Stomach smooth muscle (tissue), 2 donors: Measurements from ENCODE around the gene KAZN.

Experiments
- H3K27ac ChIP-seq: one replicate; pipeline ENCODE4 v1.7.0; 2013; ENCODE audit warnings: mild to moderate bottlenecking, low read length, inconsistent platforms
- H3K27me3 ChIP-seq, 2 donors: one replicate each; pipeline ENCODE4 v1.7.0; 2013; ENCODE audit warnings: low read length in 2 of 2; ENCODE audit not compliant: insufficient read depth in 2 of 2, control insufficient read depth in 1 of 2
- H3K36me3 ChIP-seq, 2 donors: one replicate each; pipeline ENCODE4 v1.7.0; 2013; ENCODE audit warnings: low read length in 2 of 2; ENCODE audit not compliant: control insufficient read depth in 2 of 2, insufficient read depth in 2 of 2
- H3K4me1 ChIP-seq: one replicate; pipeline ENCODE4 v1.7.0; 2013; ENCODE audit warnings: low read length; ENCODE audit not compliant: control insufficient read depth, insufficient read depth
- H3K4me3 ChIP-seq, 2 donors: one replicate each; pipeline ENCODE4 v1.7.0; 2013; ENCODE audit warnings: low read length in 2 of 2
- H3K9ac ChIP-seq, 2 donors: one replicate each; pipeline ENCODE4 v1.7.0; 2013; ENCODE audit warnings: low read length in 2 of 2, mild to moderate bottlenecking in 1 of 2
- H3K9me3 ChIP-seq, 2 donors: one replicate each; pipeline ENCODE4 v1.7.0; 2013; ENCODE audit warnings: low read length in 2 of 2; ENCODE audit not compliant: control insufficient read depth in 2 of 2
- donor health status: healthy.
- donor health status: Pancreatic carcinoma.

The KAZN gene

DNA sequence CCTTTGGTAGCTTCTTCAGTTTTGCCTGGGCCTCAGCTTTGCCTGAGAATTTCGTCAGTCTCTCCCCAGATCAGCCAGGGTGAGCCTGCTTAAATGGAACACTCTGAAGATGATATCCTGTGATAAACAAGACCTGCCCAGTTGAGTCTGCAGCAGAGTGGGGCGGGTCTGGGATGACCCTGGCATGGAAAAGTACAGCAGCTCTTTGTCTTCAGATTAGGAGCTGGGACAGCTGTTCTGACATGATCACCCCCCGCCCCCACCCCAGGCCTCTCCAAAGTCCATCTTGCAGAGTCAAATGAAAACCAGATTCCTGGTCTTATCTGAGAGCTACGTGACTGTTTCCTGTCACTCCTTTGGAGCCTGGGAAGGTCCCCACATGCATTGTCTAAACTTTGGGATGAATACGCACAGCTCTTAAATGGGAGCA lies 552.9 kb downstream of the KAZN start:
- no peak overlapping the region for H3K9ac ChIP-seq
- H3K4me3 ChIP-seq: peak overlapping the region in 1 of 2 donors; percentile 83
- peak overlapping the region; percentile 97 for H3K27ac ChIP-seq
- H3K4me1 ChIP-seq: peaks cover 47% of the 10 kb centered on the region
- no peaks in the 10 kb centered on the region for H3K36me3 ChIP-seq
- no peaks in the 10 kb centered on the region for H3K27me3 ChIP-seq
- no peaks in the 10 kb centered on the region for H3K9me3 ChIP-seq

DNA sequence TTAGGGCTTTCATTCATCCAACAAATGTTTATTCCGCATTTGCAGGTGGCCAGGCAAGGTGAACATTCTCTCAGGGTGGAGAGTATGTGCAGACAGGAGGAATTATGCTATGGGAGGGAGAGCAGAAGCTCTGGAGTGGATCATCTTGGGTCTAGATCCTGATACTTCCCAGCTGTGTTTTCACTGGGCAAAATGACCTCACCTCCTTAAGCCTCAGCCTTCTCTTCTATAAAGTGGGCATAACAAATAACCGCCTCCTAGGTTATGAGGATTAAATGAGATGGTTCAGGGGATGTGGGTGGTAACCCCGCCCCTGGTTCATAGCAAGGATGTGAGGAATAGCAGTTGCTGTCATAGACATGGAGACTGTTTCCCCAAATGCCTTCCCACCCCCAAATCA lies 553.4 kb downstream of the KAZN start:
- Histone ChIP-seq H3K4me3 (peak overlapping the region; percentile 83 to 94), H3K4me1 (peaks cover 47% of the 10 kb centered on the region), H3K36me3 (no peaks in the 10 kb centered on the region), H3K9ac (peak overlapping the region; percentile 91 to 97), H3K9me3 (no peaks in the 10 kb centered on the region), H3K27ac (peak overlapping the region; percentile 97), H3K27me3 (no peaks in the 10 kb centered on the region)

DNA sequence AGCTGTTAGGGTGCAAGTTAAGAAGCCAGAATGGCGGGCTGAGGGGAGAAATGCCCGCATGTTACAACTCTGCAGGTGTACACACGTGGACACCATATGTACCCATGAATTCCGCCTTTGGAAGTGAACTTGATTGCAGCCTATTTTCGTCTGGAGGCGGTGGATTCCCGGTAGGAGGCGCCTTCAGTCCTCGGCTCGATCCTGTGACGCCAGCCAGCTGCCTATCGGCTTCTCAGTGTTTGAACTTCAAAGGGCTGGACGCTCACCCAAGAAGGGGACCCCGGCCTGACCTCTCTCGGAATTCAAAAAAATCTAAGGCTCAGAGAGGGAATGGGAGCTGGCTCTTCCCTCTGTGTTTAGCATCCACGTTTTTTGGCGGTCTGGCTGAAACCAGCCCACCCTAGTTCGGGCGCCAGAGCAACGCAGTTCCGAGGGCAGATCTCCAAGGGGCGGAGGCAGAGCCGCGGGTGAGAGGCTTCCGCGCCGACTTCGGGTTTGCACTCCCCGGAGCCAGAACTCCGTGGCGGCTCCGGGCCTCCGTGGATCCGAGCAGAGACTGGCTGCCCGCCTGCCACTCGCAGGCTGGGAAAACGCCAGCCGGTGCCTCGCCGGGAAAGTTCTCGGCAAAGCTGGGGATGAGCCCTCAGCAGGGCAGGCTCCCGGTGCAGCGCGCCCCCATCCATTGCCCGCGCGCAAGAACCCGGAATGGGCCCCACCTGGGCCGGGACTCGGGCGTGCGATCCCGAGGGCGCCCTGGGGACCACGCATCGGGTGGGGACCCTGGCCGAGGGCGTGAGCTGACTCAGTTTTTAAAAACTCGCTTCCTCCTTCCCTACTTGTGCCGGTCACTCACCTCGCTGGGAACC lies 554.1 kb downstream of the KAZN start:
- Histone ChIP-seq H3K4me1 (peaks cover 51% of the 10 kb centered on the region), H3K27me3 (no peaks in the 10 kb centered on the region), H3K9me3 (no peaks in the 10 kb centered on the region), H3K4me3 (peak overlapping the region; percentile 83 to 94), H3K36me3 (no peaks in the 10 kb centered on the region), H3K27ac (peak overlapping the region; percentile 97), H3K9ac (peak overlapping the region; percentile 91 to 97)

DNA sequence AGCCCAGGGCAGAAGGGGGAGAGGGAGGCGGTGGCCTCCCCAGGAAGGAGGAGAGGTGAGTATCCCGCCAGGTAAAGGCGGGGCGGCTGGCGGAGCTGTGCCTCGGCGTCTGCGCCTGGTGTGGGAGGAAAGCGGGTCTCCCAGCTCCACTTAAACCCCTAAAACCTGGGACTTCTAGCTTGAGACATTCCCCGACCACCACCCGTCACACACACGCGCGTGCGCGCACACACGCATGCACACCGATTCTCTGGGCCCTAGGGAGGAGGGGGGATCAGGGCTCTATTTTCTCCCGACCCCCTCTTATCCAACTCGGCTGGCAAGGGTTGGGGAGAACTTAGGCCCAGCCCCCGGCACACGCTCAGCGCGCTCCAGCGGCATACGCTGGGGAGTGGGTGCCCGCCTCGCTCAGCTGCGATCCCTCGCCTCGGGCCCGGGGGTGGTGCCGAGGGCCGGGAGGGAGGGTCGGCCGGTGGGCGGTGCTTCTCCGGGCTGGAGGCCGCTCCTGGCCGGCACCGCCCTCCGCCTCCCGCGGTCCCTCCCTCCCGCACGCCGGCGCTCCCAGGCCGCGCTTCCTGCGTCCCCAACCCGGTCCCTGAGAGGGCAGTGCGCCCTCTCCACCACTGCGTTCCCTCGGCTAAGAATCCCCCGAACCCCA lies 554.8 kb downstream of the KAZN start, which contains the start of gene TMEM51:
TMEM51 (plus strand) TSS at position 564 of the 658 bp plus-strand sequence. CDS start 61,341 bp downstream, outside the sequence.
- Histone ChIP-seq H3K4me3 (peak within 1 kb of the TSS; percentile 83 to 94), H3K4me1 (peaks cover 59% of the 10 kb centered on the region), H3K9me3 (no peaks in the 10 kb centered on the region), H3K36me3 (no peaks in the 10 kb centered on the region), H3K27me3 (no peaks in the 10 kb centered on the region), H3K27ac (peak within 1 kb of the TSS; percentile 97), H3K9ac (peak within 1 kb of the TSS; percentile 91 to 97)

DNA sequence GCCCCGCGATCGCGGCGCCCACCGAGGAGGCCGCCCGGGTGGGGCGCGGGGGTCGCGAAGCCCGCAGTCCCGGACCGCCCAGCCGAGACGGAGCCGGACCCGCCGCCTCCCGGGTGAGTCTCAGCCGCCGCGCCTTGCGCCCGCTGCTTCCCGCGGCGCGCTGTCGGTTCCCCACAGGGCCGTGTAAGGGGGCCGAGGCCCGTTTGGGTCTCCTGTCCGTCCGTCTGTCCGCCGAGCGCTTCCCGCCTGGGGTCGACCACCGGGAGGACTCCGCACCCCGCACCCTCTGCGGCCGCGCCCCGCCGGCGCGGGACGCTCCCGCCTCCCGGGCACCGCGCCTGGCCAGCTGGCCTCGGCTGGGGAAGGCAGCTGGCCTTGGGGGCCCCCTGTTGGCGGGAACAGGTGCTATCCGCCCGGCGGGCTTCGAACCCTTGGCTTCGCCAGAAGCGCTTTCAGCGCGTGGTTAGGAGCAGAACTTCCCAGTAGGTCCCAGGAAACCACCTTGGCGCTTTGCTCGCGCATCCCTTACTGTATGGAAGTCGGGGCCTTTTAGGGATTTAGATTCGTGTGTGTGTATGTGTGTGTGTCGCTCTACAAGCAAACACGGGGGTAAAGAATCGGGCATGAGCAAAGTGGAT lies 555.5 kb downstream of the KAZN start:
- peaks cover 65% of the 10 kb centered on the region for H3K4me1 ChIP-seq
- H3K9me3 ChIP-seq: no peaks in the 10 kb centered on the region
- H3K9ac ChIP-seq: peak overlapping the region; percentile 84 to 97
- peak overlapping the region; percentile 97 for H3K27ac ChIP-seq
- H3K27me3 ChIP-seq: no peaks in the 10 kb centered on the region
- no peaks in the 10 kb centered on the region for H3K36me3 ChIP-seq
- peak overlapping the region; percentile 83 to 94 for H3K4me3 ChIP-seq

DNA sequence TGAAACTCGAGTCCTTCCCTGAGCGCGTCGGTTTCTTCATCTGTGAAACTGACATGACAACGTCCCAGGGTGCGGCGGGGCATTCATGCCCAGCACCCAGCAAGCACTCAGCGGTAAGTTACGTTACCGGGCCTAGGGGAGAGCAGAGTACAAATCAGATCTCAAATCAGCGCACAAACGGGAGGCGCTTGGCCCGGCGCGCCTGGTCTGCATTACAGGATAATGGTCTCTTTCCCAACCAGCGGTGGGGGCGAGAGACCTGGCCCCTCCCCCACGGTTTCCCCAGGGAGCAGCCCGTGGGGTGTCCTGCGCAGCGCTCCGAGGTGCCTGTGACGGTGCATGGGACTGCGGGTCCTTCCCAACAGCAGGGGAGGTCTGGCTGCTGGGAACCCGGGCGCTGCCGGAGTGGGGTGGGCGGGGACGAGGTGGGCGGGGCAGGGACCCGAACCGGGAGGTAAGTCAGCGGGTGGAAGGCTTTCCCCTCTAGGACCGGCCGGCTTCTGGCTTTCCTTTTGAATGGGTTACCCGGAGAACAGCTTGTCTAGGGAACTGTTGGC lies 556.1 kb downstream of the KAZN start:
- H3K4me3 ChIP-seq: peak overlapping the region; percentile 83 to 94
- no peaks in the 10 kb centered on the region for H3K36me3 ChIP-seq
- H3K9ac ChIP-seq: peak overlapping the region; percentile 84 to 97
- H3K27me3 ChIP-seq: no peaks in the 10 kb centered on the region
- peaks cover 69% of the 10 kb centered on the region for H3K4me1 ChIP-seq
- no peaks in the 10 kb centered on the region for H3K9me3 ChIP-seq
- peak overlapping the region; percentile 97 for H3K27ac ChIP-seq

DNA sequence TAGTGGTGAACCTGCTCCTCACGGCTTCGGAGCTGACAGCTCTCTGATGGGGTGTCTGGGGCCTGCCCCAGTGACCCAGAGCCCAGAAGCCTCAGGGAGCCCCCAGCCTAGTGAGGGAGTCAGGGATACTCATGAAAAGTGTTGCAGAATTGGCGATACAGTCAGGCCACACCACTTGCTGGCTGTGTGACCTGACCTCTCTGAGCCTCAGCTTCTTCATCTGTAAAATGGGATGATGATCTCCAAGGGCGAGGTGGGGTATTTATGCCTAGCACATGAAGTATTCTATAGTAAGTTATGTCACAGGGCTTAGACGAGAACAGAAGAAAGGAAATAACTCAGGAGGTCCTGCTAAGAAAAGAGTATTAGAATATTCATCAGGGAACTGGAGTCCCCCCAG lies 556.7 kb downstream of the KAZN start:
- Histone ChIP-seq H3K9ac (peak overlapping the region; percentile 42 to 97), H3K4me1 (peaks cover 74% of the 10 kb centered on the region), H3K27ac (peak overlapping the region; percentile 97), H3K27me3 (no peaks in the 10 kb centered on the region), H3K4me3 (peak overlapping the region; percentile 83 to 94), H3K36me3 (no peaks in the 10 kb centered on the region), H3K9me3 (no peaks in the 10 kb centered on the region)

DNA sequence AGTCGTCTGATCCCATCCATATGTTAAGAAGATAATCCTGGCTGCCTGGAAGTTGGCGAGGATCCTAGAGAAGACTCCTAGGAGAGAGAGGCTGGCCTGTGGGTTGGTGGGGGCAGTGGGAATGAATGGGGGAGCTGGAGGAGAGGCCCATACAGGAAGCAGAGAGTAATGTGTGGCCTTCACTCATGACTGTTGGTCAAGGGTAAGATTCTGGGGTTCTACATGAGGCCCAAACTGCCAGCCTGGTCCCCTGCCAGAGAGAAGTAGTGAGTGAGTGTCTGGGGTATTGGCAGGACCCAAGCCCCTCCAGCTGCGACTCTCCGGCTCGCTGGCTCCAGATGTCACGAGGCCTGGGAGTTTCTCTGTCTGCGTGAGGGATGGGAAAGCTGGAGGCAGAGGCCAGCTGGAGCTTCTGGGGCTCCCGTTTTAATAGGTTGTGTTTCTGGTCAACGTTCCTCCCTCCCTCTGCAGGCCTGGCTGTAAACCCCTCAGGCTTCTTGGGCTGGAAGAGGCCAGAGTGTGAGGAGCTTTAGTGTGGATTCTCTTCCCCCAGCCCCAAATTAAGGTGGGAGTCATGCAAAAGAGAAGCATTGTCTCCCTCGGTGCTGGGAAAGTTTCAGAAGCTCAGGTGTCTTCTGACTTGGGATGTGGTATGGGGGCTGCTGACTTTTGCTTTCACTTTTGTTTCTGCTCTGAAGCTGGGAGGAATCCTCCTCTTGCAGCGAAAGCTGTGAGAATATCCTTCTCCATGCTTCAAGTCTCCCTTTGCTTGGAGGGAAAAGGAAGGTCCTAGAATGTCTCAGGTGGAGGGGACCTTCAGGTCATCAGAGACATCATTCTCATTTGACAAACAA lies 557.6 kb downstream of the KAZN start:
- peak overlapping the region; percentile 37 to 47 for H3K9ac ChIP-seq
- H3K36me3 ChIP-seq: no peaks in the 10 kb centered on the region
- no peaks in the 10 kb centered on the region for H3K9me3 ChIP-seq
- H3K27ac ChIP-seq: peak overlapping the region; percentile 97
- H3K4me1 ChIP-seq: peaks cover 82% of the 10 kb centered on the region
- H3K27me3 ChIP-seq: no peaks in the 10 kb centered on the region
- H3K4me3 ChIP-seq: peak overlapping the region; percentile 21 to 83

DNA sequence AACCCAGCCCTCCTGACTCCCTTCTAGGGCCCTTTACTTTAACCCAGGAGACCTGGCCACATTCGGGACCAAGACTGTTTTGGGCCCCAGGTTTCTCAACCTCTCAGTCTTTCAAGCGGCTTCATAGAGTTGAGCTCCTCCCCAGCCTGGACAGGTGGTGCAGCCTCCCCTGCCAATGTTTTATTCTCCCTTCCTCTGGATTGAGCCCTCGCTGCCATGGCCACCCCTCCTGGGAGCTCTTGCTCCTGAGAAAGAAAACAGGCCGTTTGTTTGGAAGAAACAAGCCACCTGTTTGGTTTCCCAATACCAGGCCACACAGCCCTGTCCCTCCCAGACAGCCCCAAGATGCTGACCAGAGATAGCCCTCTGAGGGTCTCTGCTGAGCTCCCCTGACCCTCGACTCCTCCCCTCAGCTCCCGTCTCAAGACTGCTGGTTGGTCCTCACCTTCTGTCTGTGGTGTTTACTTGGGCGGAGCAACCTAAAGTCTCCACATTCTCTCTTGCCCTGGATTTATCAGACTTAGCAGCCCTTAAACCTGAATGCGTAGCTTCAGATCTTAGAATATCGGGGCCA lies 558.4 kb downstream of the KAZN start:
- Histone ChIP-seq H3K4me3 (peak overlapping the region; percentile 21 to 29), H3K4me1 (peaks cover 76% of the 10 kb centered on the region), H3K27ac (peak overlapping the region; percentile 97), H3K36me3 (no peaks in the 10 kb centered on the region), H3K9me3 (no peaks in the 10 kb centered on the region), H3K9ac (peak overlapping the region in 1 of 2 donors; percentile 35), H3K27me3 (no peaks in the 10 kb centered on the region)
